PC-3 (cell line): Measurements from ENCODE around the gene IL18BP. TPM values are rescaled to one million over a fixed set of nuclear protein-coding genes. Genes with fewer than 3 reads are reported as not detected.

Source experiments
- ATAC-seq: fragments of 200-7000 bp; cut with Tn5 transposase; 2 replicates; pipeline ENCODE4 v1.9.1; 2020; ENCODE audit warnings: mild to moderate bottlenecking, moderate library complexity
- BruUV-seq: library from RNA; stranded (reverse); fragments of 400-500 nt; replicated peaks from 2 replicates; lab custom pipeline; 2021; lab: Mats Ljungman, UMichigan
- CTCF ChIA-PET: fragments of 300-600 bp; sonication (Branson Sonifier 250); formaldehyde crosslinking; loops from one replicate; lab custom pipeline; 2022; ENCODE audit warnings: antibody characterized with exemption; lab: Charles Lee
- POLR2A ChIA-PET: fragments of 300-600 bp; sonication (Branson Sonifier 250); formaldehyde crosslinking; loops from one replicate; lab custom pipeline; 2022; ENCODE audit warnings: antibody characterized with exemption; ENCODE audit not compliant: unreplicated experiment; lab: Charles Lee
- DNase-seq: peaks from one replicate; pipeline ENCODE4 v3.0.0-alpha.2; 2015
- H2AFZ ChIP-seq: fragments of 300-600 bp; sonication (generic); 2 replicates; pipeline ENCODE4 v1.6.0; 2016; ENCODE audit warnings: antibody characterized with exemption, low read length
- H3F3A ChIP-seq: fragments of 300-600 bp; sonication (generic); one replicate; pipeline ENCODE4 v1.6.0; 2017; ENCODE audit warnings: antibody characterized with exemption, low read length, control low read depth, mild to moderate bottlenecking; ENCODE audit not compliant: unreplicated experiment
- H3K27ac ChIP-seq: fragments of 300-600 bp; sonication (generic); 2 replicates; pipeline ENCODE4 v1.5.1; 2016; ENCODE audit warnings: mild to moderate bottlenecking, low read length
- H3K27me3 ChIP-seq: fragments of 300-600 bp; sonication (generic); 2 replicates; pipeline ENCODE4 v1.6.1; 2016; ENCODE audit warnings: low read length, mixed read lengths
- H3K36me3 ChIP-seq: fragments of 300-600 bp; sonication (generic); 2 replicates; pipeline ENCODE4 v1.6.1; 2016; ENCODE audit warnings: low read depth, mixed run types, low read length, mixed read lengths
- H3K4me1 ChIP-seq: fragments of 300-600 bp; sonication (generic); 2 replicates; pipeline ENCODE4 v1.5.1; 2016; ENCODE audit warnings: low read length; ENCODE audit not compliant: insufficient read depth
- H3K4me2 ChIP-seq: fragments of 300-600 bp; sonication (generic); 2 replicates; pipeline ENCODE4 v1.6.0; 2016; ENCODE audit warnings: low read length
- H3K4me3 ChIP-seq: fragments of 300-600 bp; sonication (generic); 2 replicates; pipeline ENCODE4 v1.5.1; 2016; ENCODE audit warnings: mild to moderate bottlenecking, low read length, mixed read lengths
- H3K79me2 ChIP-seq: fragments of 300-600 bp; sonication (generic); 2 replicates; pipeline ENCODE4 v1.6.1; 2017; ENCODE audit warnings: low read length, mixed read lengths
- H3K9ac ChIP-seq: fragments of 300-600 bp; sonication (generic); 2 replicates; pipeline ENCODE4 v1.6.0; 2016; ENCODE audit warnings: mild to moderate bottlenecking, low read length
- H3K9me2 ChIP-seq: fragments of 300-600 bp; sonication (generic); replicated peaks from 2 replicates; pipeline ENCODE4 v1.6.1; 2016; ENCODE audit warnings: mixed run types, low read length, mixed read lengths
- H3K9me3 ChIP-seq: fragments of 300-600 bp; sonication (generic); 2 replicates; pipeline ENCODE4 v1.6.1; 2016; ENCODE audit warnings: low read length, mixed read lengths
- H4K20me1 ChIP-seq: fragments of 300-600 bp; sonication (generic); 2 replicates; pipeline ENCODE4 v1.6.1; 2016; ENCODE audit warnings: low read length, mixed read lengths
- CTCF ChIP-seq: fragments of 300-600 bp; sonication (generic); conservative IDR thresholded peaks from 2 replicates; pipeline ENCODE4 v1.5.1; 2017; ENCODE audit warnings: antibody characterized with exemption, low read depth, mild to moderate bottlenecking, low read length
- EZH2 ChIP-seq: fragments of 300-600 bp; sonication (generic); IDR thresholded peaks from one replicate; pipeline ENCODE4 v1.6.1; 2017; ENCODE audit warnings: antibody characterized with exemption, mild to moderate bottlenecking, low read length; ENCODE audit not compliant: unreplicated experiment
- EZH2phosphoT487 ChIP-seq: fragments of 300-600 bp; sonication (generic); IDR thresholded peaks from 2 replicates; pipeline ENCODE4 v1.6.1; 2018; ENCODE audit warnings: mild to moderate bottlenecking, antibody characterized with exemption, low read length, borderline replicate concordance
- intact Hi-C: fragments of 100-400 bp; cut with micrococcal nuclease; formaldehyde crosslinking; loops from 2 replicates; pipeline ENCODE4 v1.9.0; 2023
- total RNA-seq: library from RNA; depleted of rRNA; stranded (reverse); fragments of >200 nt; gene quantifications from 2 replicates; pipeline ENCODE4 v1.2.3, GENCODE V29; 2014

IL18BP gene
- total RNA-seq, 1 experiment from 2014 or later, result 7.2 TPM

GRCh38 chr11:71991494-71991893, 7.2 kb upstream of the IL18BP start:
- Histone ChIP-seq H3K9me2 (no peaks in the 10 kb centered on the region), H3K4me3 (no peak overlapping the region), H3F3A (no peaks in the 10 kb centered on the region), H3K27me3 (no peaks in the 10 kb centered on the region), H4K20me1 (no peaks in the 10 kb centered on the region), H3K9me3 (no peaks in the 10 kb centered on the region), H3K9ac (no peak overlapping the region), H3K4me1 (no peaks in the 10 kb centered on the region), H3K36me3 (peaks cover 21% of the 10 kb centered on the region), H3K79me2 (no peaks in the 10 kb centered on the region), H3K4me2 (no peak overlapping the region), H2AFZ (no peak overlapping the region), H3K27ac (no peak overlapping the region)
- no peak for DNase-seq
- no peak for TF ChIP-seq EZH2phosphoT487
- no peak for TF ChIP-seq CTCF
- TF ChIP-seq EZH2, result no peak
- CTCF ChIA-PET, result no interaction called here
- no peak for ATAC-seq
- intact Hi-C loops, result no loop called here
- no TSS peak for BruUV-seq
- POLR2A ChIA-PET, result no interaction called here

DNA sequence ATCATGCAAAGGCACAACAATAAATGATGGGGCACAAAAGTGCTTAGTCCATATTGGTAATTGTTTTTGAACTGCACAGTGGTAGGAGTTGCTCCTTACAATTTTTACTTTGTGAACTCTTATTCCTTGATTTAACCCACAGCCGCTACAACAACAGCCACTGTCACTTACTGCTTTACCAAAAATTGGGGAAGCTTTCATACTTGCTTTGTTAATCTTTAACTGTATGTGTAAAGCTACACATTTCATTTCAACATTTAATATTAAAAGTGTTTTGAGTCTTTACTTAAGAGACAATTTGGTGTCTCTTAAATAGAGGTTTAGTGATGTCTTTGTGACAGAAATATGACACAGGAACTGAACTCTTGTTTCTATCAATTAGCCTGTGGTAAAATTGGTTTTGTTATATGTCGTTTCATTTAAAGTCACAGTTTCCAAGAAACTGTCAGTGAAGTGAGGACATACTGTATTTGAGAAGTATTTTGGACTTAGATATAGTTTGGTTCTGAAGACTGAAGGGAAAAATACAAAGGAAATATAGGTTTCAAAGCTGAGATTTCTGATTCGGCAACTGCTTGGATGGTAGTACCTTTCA, 6.5 kb upstream of the IL18BP start:
- H3K4me2 ChIP-seq, result no peak overlapping the region
- DNase-seq, result no peak
- H2AFZ ChIP-seq, result no peak overlapping the region
- CTCF ChIA-PET, result no interaction called here
- no peak for ATAC-seq
- no peaks in the 10 kb centered on the region for H3K27me3 ChIP-seq
- BruUV-seq, result no TSS peak
- no peak overlapping the region for H3K4me3 ChIP-seq
- intact Hi-C loops, result no loop called here
- H3F3A ChIP-seq, result no peaks in the 10 kb centered on the region
- no peak overlapping the region for H3K27ac ChIP-seq
- H4K20me1 ChIP-seq, result no peaks in the 10 kb centered on the region
- no peaks in the 10 kb centered on the region for H3K4me1 ChIP-seq
- no peaks in the 10 kb centered on the region for H3K9me2 ChIP-seq
- no peak for TF ChIP-seq EZH2phosphoT487
- TF ChIP-seq EZH2, result no peak
- TF ChIP-seq CTCF, result no peak
- POLR2A ChIA-PET, result no interaction called here
- H3K79me2 ChIP-seq, result no peaks in the 10 kb centered on the region
- no peak overlapping the region for H3K9ac ChIP-seq
- peaks cover 21% of the 10 kb centered on the region for H3K36me3 ChIP-seq
- no peaks in the 10 kb centered on the region for H3K9me3 ChIP-seq

- Histone ChIP-seq H3K4me2 (no peak overlapping the region), H2AFZ (no peak overlapping the region), H3K9ac (no peak overlapping the region), H3K4me3 (no peak overlapping the region), H3F3A (no peaks in the 10 kb centered on the region), H3K4me1 (no peaks in the 10 kb centered on the region), H3K9me3 (no peaks in the 10 kb centered on the region), H4K20me1 (no peaks in the 10 kb centered on the region), H3K79me2 (no peaks in the 10 kb centered on the region), H3K36me3 (peaks cover 21% of the 10 kb centered on the region), H3K9me2 (no peaks in the 10 kb centered on the region), H3K27me3 (no peaks in the 10 kb centered on the region), H3K27ac (no peak overlapping the region)
- no peak for ATAC-seq
- intact Hi-C loops, result no loop called here
- CTCF ChIA-PET, result interaction anchor here (0.6 kb wide), 1 partner anchor 21 kb away, joined by 3 read pairs; no protein-coding TSS in a partner anchor
- no peak for DNase-seq
- POLR2A ChIA-PET, result no interaction called here
- no TSS peak for BruUV-seq
- TF ChIP-seq CTCF (no peak; the same call in 1 of the 2 replicates), EZH2 (no peak), EZH2phosphoT487 (no peak)
Observed at GRCh38 chr11:71994786-71995185, 3.9 kb upstream of the IL18BP start.
